Hematopoietic multipotent progenitor cell treated with erythropoietin and hydrocortisone succinate and interleukin-3 and kit ligand, for 6 days (in vitro differentiated cells): ENCODE data around the gene MERTK.
A peak's percentile ranks its signal among the peaks of the same experiment; 100 is the strongest.
"Not testable (repeated sequence)": the region's sequence is repeated elsewhere in the genome, so short reads cannot be mapped to it uniquely, and the experiment has no call there.

Experiments
- DNase-seq: peaks from one replicate; pipeline ENCODE4 v3.0.0-alpha.2; 2015

MERTK gene

GRCh38 chr2:111910609-111911277, 12.3 kb downstream of the MERTK start:
- DNase-seq = no peak

GRCh38 chr2:111911295-111911977, 13.0 kb downstream of the MERTK start:
- not testable (repeated sequence) for DNase-seq

GRCh38 chr2:111912547-111912946, 14.1 kb downstream of the MERTK start:
- peak; percentile 30 for DNase-seq

GRCh38 chr2:111917106-111917505, 18.7 kb downstream of the MERTK start:
- no peak for DNase-seq

- peak; percentile 67 for DNase-seq
Observed at GRCh38 chr2:111918383-111918806, 20.0 kb downstream of the MERTK start.

- DNase-seq = peak; percentile 43
Observed at GRCh38 chr2:111919365-111919764, 21.0 kb downstream of the MERTK start.

- peak; percentile 10 for DNase-seq
Observed at GRCh38 chr2:111919794-111920608, 21.6 kb downstream of the MERTK start.

GRCh38 chr2:111923276-111923804, 24.9 kb downstream of the MERTK start:
- DNase-seq = no peak

GRCh38 chr2:111924617-111925107, 26.3 kb downstream of the MERTK start:
- no peak for DNase-seq

- DNase-seq = peak; percentile 79
Observed at GRCh38 chr2:111927723-111928122, 29.3 kb downstream of the MERTK start.

- DNase-seq = no peak
Observed at GRCh38 chr2:111930409-111930808, 32.0 kb downstream of the MERTK start.

GRCh38 chr2:111930875-111931274, 32.5 kb downstream of the MERTK start:
- no peak for DNase-seq

- DNase-seq = no peak
Observed at GRCh38 chr2:111932841-111933291, 34.5 kb downstream of the MERTK start.

- not testable (repeated sequence) for DNase-seq
Observed at GRCh38 chr2:111933900-111934299, 35.5 kb downstream of the MERTK start.

- no peak for DNase-seq
Observed at GRCh38 chr2:111936881-111937280, 38.5 kb downstream of the MERTK start.

GRCh38 chr2:111938392-111938791, 40.0 kb downstream of the MERTK start:
- no peak for DNase-seq

GRCh38 chr2:111940333-111941196, 42.2 kb downstream of the MERTK start:
- no peak for DNase-seq

- DNase-seq = no peak
Observed at GRCh38 chr2:111941531-111941930, 43.1 kb downstream of the MERTK start.

GRCh38 chr2:111944531-111945210, 46.3 kb downstream of the MERTK start:
- DNase-seq = peak; percentile 43

GRCh38 chr2:111945444-111946293, 47.3 kb downstream of the MERTK start:
- DNase-seq = no peak
